ENCODE results near the gene DERA. TPM values are rescaled to one million over a fixed set of nuclear protein-coding genes. Genes with fewer than 3 reads are reported as not detected.
A peak's percentile ranks its signal among the peaks of the same experiment; 100 is the strongest.

The DERA gene
- total and polyA plus RNA-seq, 11 donors = 19.0 to 44.3 (median 23.8) TPM

DNA sequence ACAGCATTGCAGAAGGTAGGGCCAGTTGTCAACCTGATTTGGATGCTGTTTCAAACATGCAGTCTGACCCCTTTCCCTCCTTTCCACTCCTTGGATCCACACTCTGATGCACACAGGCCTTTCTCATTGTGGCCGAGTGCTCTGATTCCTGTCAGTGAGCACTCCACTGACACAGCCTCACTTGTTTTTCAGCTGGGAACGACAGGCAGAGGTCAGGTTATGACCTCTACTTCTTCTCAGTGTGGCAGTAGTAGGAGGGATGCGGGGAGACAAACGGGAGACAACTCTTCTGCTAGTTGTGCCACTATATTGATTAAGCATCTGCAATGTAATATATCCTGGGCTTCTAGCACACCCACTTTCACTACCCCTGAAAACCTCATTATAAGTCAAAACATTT is 61.8 kb downstream of the DERA start:
- DNase-seq = no peak
- Histone ChIP-seq H3K27ac (no peak overlapping the region), H3K9me3 (no peaks in the 10 kb centered on the region), H3K36me3 (peaks cover 0 to 48% (median 14%) of the 10 kb centered on the region in 9 donors), H3K4me3 (no peak overlapping the region), H3K4me1 (peaks cover 0 to 2% (median under 1%) of the 10 kb centered on the region in 12 donors), H3K27me3 (no peaks in the 10 kb centered on the region)
- no peak for ATAC-seq
- WGBS, 4 donors = 60 to 68% (median 62%) methylated on average over 4 of the region's 4 CpGs
- intact Hi-C loops (cut with DNase I) = no loop called here
- TF ChIP-seq POLR2A (IDR thresholded peaks at IDR 0.05) = no peak
- TF ChIP-seq, protein P1, sequence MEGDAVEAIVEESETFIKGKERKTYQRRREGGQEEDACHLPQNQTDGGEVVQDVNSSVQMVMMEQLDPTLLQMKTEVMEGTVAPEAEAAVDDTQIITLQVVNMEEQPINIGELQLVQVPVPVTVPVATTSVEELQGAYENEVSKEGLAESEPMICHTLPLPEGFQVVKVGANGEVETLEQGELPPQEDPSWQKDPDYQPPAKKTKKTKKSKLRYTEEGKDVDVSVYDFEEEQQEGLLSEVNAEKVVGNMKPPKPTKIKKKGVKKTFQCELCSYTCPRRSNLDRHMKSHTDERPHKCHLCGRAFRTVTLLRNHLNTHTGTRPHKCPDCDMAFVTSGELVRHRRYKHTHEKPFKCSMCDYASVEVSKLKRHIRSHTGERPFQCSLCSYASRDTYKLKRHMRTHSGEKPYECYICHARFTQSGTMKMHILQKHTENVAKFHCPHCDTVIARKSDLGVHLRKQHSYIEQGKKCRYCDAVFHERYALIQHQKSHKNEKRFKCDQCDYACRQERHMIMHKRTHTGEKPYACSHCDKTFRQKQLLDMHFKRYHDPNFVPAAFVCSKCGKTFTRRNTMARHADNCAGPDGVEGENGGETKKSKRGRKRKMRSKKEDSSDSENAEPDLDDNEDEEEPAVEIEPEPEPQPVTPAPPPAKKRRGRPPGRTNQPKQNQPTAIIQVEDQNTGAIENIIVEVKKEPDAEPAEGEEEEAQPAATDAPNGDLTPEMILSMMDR (IDR thresholded peaks at IDR 0.05) = no peak

DNA sequence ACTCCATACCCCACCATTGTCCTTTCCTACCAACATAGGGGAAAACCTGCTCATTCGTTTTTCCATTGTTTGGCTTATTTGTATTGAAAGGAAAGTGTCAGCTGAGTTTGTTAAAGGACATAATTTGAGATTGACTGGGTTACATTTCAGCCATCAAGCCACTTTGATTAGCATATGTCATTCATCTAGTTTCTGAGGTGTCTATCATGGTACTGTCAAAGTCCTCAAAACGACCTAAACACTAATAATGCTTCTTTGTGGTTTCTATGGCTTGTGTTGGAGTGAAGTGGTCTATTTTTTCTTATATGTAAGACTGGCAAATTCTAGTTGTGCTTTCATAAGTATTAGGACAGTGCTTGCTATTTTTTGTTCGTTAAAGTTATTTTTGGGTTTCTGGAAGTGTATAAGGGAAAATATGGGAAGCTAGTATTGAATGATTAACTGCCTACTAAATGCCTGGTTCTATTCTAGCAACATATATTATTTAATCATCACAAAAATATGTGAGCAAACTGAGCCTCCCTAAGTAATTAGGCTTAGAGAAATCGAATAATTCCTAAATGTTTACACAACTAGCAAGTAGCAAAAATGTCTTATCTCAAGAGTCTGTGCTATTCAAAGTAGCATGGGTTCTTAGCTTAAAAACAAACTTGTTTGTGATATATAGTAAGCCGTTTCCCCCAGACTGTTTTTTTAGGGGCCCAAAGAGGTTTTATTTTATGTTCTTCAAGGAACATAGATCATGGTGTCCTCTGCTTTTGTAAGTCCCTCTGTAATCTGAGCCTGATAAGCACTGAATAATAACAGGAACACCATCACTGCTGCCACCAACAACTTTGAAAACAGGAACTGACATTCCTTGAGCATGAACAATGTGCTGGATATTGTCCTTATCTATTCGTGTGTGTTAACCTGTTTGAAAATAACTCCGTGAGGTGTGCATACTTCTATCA is 67.1 kb downstream of the DERA start:
- DNase-seq (no peak), ATAC-seq (peak; percentile 88 to 97 (median 93))
- no peak for TF ChIP-seq POLR2A (IDR thresholded peaks at IDR 0.05)
- TF ChIP-seq, protein P1 (IDR thresholded peaks at IDR 0.05) = no peak
- WGBS, 4 donors = 37 to 44% (median 40%) methylated on average over 7 of the region's 7 CpGs
- intact Hi-C loops (cut with DNase I) = loop anchor here in 1 of 10 donors (2.0 kb wide), 1 partner anchor 67 kb away; the partner anchor contains the start of gene DERA
- Histone ChIP-seq H3K4me1 (peaks cover 0 to 38% (median 18%) of the 10 kb centered on the region in 12 donors), H3K36me3 (peaks cover 0 to 16% (median 0%) of the 10 kb centered on the region in 9 donors), H3K27me3 (no peaks in the 10 kb centered on the region), H3K9me3 (no peaks in the 10 kb centered on the region), H3K27ac (peak overlapping the region; percentile 1 to 74 (median 52)), H3K4me3 (no peak overlapping the region)

DNA sequence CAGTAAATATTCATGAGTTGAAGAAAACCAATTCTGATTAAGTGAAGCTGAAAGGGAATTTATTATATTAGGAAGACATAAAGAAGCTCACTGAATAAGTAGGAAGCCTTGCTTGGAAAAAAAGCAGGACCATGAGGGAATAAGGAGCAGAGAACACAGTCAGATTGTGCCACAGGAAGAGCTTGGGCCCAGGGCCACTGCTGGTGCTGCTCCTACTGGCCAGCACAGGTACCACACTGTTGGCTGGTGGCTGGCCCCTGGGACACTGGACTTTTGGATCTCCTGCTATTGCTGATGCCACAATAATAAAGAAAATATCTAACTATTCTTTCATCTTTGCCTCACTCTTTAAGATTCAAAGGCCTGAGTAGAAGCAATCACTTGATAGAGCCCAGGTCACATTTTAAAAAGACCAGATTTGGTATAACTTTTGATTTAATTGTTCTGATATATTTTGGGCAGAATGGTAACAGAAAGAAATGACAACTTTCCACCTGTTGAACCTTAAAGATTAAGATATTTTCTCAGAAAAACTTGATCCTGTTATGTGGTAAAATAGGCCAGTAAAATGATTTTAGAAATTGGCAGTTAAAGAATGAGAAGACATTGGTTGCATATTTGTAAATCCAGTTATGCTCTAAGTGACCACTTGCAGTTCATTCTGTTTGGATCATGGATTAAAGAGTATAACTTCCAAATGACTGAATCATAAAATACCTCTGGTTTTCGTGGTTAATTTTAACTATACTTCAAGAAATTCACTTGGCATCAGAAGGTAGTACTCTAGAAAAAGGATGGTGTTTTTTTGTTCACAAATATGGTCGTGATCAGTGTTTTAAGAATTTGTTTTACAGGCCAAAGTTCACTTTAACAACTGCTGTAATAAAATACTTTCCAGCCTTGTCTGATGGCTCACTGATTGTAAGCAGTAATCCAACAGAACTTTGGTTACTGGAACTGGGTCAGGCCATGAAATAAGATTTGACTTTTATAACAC is 68.3 kb downstream of the DERA start:
- H3K4me3 ChIP-seq = no peak overlapping the region
- intact Hi-C loops (cut with DNase I) = loop anchor here in 4 of 10 donors (2.0 to 10.0 kb wide), 4 partner anchors 69 to 1665 kb away; partner anchors contain the start of gene DERA (in 1 of the 4)
- 74 to 83% (median 82%) methylated on average over 2 of the region's 2 CpGs for WGBS, 4 donors
- H3K4me1 ChIP-seq = peaks cover 0 to 45% (median 21%) of the 10 kb centered on the region in 12 donors
- no peaks in the 10 kb centered on the region for H3K27me3 ChIP-seq
- no peak for TF ChIP-seq POLR2A (IDR thresholded peaks at IDR 0.05)
- TF ChIP-seq, protein P1 (IDR thresholded peaks at IDR 0.05) = peak in 11 of 12 donors; percentile 8 to 52 (median 38)
- H3K9me3 ChIP-seq = no peaks in the 10 kb centered on the region
- no peak for DNase-seq
- peak overlapping the region; percentile 1 to 74 (median 52) for H3K27ac ChIP-seq
- peak; percentile 47 to 64 (median 58) for ATAC-seq
- peaks cover 0 to 27% (median 6%) of the 10 kb centered on the region in 9 donors for H3K36me3 ChIP-seq
